Epidermal melanocyte (primary cell): ENCODE measurements around the gene CCDC102B.
"Not testable (repeated sequence)": the region's sequence is repeated elsewhere in the genome, so short reads cannot be mapped to it uniquely, and the experiment has no call there.

Experiments used
- DNase-seq: peaks from one replicate; pipeline ENCODE4 v3.0.0; 2011; ENCODE audit warnings: low spot score; ENCODE audit not compliant: insufficient read length

Gene CCDC102B

DNA sequence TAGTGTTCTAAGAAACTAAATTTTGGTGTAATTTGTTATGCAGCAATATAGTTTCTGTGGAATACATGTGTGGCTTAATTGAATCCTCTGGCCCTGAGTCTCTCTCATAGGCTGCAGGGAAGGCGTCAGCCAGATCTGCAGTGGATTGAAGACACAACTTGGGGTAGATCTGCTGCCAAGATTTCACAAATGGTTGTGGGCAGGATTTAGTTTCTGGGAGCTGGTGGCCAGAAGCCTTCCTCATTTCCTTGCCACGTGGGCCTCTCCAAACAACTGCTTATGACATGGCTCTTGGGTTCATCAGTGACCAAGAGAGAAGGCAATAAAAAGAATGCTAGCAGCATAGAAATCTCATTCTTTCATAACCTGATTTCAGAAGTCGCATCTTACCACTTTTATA lies 28.2 kb downstream of the CCDC102B start:
- DNase-seq: no peak

- DNase-seq: no peak
Measured at GRCh38 chr18:68830256-68831045, 32.6 kb downstream of the CCDC102B start.

DNA sequence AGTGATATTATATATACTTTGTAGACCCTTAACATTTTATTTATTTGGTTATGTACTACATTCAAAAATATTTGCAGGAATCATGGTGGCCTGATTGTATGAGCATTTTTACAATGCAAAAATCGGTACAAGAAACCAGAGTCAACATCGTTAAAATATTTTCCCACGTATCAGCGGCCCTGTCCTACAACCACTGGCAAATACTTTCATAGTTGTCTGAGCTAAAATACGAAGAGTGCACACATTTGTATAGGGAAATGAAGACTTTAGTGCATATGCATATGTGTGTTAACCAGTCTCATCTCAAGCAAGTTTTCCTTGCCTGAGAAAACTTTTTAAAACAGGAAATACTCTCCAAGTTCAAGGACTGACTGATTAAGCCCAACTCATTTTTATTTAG lies 35.9 kb downstream of the CCDC102B start:
- DNase-seq: no peak

- no peak for DNase-seq
Measured at GRCh38 chr18:68837665-68838451, 40.0 kb downstream of the CCDC102B start.

GRCh38 chr18:68839701-68840100 lies 41.8 kb downstream of the CCDC102B start:
- DNase-seq: no peak

DNA sequence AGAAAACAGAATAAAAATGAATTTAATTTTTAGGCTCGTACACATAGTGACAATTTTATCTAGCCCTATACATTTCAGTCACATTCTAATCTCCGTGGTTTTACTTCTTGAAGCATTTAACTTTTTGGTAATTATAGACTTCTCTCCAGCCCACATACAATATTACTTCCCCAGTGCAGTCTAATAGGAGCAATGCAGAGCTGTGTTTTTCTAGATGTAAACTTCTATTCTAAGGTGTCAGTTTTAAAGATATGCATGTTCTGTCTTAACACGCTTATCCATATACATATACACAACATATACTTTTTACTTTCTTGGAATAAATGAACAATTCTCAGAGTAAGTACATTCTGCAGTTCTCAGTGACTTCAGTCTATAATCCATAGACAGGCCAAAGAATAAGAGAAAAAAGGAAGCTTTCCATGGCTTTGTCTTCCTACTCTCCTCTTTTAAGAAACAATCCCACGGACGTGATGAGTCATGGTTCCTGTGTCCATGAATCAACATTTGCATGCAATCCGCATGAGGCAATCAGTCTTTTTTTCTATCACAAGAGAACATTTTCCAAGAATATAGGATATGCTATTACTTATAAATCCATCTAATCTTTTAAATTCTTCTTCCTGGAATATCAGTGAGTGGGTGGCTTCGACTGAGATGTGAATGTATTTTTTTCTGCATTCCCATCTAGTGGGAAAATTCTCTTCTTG lies 42.8 kb downstream of the CCDC102B start:
- DNase-seq: no peak

DNA sequence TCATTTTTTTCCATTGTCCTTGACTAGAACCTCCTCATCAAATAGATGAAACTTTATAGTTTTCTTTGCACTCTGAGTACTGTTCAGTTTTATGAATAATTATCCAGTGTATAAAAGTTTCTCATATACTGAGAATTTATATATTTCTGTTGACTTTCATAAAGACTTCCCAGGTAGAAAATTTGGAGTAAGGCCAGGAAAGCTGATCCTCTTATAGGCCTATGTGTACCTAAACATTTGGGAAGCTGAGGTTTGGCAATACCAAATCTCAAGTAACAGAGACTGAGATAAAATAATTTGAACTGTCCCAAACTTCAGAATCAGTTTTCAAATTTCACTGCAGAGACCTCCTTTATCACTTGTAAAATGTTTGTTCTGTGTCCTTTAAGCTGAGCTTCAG lies 43.4 kb downstream of the CCDC102B start:
- DNase-seq: no peak

- no peak for DNase-seq
Measured at GRCh38 chr18:68842951-68843350, 45.1 kb downstream of the CCDC102B start.

DNA sequence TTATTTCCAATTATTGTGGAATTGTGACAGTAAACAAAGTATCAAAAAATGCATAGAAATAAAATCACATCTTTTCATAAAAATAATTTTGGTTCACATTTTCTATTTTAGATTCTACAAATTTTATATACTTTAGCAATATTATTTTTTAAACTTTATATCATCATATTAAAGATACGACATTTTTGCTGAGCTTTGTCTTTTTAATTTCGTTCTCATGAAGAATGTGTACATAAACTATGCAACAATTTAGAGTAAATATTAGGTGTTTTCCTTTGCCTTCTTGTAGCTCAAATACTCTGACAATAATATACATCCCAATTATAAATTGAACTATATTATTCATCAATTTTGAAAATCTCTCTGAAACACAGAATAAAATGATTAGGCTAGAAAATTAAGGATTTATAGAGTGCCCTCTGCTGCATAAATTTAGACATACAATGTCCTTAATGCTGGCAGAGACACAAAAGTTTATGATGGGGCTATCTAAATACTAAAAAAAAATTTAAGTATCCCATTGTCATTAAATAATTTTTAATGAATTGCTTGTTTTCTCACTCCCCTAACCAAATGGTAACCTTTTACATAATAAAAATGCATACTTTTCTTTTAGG lies 45.7 kb downstream of the CCDC102B start:
- DNase-seq: no peak

DNA sequence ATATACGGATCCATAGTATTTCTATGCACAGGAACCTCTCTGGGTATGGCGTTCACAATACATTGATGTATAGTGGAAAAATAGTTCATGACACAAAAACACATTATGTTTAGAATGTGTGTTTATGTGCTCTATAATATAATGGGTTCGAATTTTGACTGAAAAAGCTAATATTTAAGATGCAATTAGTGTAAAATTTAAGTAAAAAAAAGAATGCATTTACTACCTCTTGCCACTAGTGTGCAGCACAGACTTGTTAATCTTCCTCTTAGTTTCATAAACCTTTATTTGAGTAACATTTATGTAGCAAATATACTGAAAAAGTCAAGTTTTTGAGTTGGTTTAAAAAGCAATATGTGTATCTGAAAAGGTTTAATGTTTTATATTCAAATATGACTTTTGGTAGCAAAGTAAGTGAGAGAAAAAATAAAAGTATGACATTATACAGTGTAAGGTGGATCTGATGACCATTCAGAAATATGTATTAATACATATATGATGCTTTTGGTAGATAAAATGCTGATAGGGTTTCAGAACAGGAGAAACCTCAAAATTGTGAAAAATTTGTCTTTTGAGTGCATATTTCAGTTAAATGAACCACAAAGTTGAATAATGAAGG lies 49.4 kb downstream of the CCDC102B start:
- no peak for DNase-seq

DNA sequence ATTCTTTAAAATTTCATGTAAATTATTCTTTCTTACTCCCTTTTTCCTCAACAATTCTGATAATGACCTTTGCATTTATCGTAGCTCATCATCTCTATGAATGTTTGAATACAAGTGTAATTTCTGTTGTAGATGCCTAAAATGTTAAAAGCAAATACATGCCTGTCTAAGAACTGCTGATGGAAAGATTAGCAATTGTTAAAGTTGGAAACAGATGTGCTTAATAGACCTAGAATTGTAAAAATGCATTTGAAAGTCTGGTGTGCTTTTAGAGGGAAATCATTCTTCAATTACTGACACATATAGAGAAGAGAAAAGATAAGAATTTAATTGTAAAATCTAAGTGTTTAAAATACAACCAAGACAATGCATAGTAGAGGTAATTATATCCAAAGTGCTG lies 50.4 kb downstream of the CCDC102B start:
- DNase-seq: no peak

GRCh38 chr18:68854786-68855391 lies 57.0 kb downstream of the CCDC102B start:
- DNase-seq: no peak

- DNase-seq: no peak
Measured at GRCh38 chr18:68855491-68855890, 57.6 kb downstream of the CCDC102B start.

GRCh38 chr18:68861365-68861764 lies 63.5 kb downstream of the CCDC102B start:
- no peak for DNase-seq

- DNase-seq: no peak
Measured at GRCh38 chr18:68865021-68865420, 67.1 kb downstream of the CCDC102B start.

GRCh38 chr18:68865503-68865902 lies 67.6 kb downstream of the CCDC102B start:
- no peak for DNase-seq

- DNase-seq: no peak
Measured at GRCh38 chr18:68873003-68873402, 75.1 kb downstream of the CCDC102B start.

DNA sequence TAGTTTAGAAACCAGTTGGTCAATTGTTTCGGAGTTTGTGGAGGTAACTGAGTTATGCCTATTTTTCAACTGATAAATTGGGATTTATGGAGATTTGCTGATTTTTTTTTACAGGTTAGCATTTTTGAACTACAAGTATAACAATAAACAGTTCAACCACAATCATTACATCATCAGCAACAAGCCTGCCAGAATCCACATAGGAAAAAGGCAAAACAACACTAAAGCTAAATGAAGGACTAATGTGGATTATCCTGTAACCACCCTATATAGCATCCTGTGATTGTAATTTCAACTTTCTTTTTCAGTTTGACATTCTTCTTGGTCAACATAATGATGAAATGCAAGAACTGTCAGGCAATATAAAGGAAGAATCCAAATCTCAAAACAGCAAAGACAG lies 76.5 kb downstream of the CCDC102B start:
- no peak for DNase-seq

- not testable (repeated sequence) for DNase-seq
Measured at GRCh38 chr18:68879947-68880346, 82.1 kb downstream of the CCDC102B start.

DNA sequence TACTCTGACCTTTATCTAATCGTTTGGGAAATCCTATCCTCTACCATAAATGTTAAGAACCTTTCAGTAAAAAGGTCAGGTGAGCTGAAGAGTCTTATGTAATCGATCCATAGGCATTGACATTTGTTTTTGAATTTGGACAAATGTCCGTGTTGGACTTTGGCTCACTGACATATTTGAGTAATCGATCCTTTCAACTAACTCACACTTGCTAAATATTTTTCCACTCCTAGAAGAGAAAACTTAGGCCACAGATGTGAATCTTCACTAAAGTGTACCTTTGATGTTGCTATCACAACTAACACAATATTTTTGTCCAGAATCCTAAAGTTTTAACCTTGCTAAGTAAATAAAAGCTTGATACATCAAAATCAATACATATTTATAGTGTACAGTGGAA lies 89.5 kb downstream of the CCDC102B start:
- no peak for DNase-seq

DNA sequence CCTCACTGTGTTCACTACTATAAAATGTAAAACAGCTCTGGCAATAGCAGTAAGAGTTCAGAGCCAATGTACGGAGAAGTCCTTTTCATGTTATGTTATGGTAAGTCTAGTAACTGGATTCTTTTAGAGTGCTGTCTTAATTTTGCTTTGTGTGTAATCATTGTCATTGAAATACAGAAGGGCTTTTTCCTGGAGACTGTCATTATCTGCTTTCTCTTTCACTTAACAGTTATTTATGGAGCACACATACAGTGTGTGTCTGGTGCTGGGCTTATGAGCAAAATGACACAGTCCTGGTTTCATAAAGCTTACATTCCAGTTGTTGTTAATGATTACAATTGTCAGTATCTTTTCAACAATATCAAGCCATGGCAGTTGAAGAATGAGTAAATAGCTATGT lies 95.5 kb downstream of the CCDC102B start:
- DNase-seq: no peak
